HuH-7 (cell line): ENCODE results near the gene SNX20.

ENCODE experiments used
- DNase-seq: peaks from one replicate; pipeline ENCODE4 v3.0.0; 2011; ENCODE audit warnings: low spot score

Gene SNX20

DNA sequence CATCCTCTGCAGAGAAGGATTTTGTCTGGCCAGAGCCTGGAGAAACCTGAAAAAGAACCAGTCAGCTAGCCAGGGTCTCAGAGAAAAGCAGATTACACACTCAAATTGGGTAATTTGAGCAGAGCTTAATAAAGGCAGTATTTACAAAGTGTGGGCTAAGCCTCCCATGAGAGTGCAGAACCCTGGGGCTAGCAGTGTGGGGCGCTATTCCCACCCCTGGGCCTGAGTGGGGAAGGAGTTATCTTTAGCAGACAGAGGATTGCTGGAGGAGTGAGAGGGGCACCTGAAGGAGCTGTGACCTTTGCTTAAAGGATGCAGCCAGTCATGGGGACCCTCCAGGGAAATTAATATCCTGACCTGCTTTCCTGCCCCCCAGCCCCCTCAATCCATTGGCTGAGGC lies 46.2 kb downstream of the SNX20 start:
- no peak for DNase-seq

DNA sequence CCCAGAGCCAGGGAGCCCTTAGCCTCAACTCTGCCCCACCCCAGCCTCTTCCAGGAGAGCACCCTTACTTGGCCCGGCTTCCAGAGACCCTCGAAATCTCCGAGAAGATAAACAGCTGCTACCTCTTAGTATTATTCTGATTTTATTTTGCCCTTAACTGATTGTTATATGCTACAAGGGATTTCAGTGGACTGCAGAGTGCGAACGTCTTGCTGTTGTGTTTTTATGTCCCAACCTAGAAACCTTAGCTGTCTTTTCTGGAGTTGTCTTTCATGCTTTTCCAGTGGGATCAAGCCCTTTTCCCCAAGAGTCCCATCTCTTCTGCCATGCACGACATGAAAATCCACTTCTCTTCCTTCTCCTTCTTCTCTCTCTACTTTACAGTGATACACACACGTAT lies 47.0 kb downstream of the SNX20 start:
- DNase-seq: no peak

DNA sequence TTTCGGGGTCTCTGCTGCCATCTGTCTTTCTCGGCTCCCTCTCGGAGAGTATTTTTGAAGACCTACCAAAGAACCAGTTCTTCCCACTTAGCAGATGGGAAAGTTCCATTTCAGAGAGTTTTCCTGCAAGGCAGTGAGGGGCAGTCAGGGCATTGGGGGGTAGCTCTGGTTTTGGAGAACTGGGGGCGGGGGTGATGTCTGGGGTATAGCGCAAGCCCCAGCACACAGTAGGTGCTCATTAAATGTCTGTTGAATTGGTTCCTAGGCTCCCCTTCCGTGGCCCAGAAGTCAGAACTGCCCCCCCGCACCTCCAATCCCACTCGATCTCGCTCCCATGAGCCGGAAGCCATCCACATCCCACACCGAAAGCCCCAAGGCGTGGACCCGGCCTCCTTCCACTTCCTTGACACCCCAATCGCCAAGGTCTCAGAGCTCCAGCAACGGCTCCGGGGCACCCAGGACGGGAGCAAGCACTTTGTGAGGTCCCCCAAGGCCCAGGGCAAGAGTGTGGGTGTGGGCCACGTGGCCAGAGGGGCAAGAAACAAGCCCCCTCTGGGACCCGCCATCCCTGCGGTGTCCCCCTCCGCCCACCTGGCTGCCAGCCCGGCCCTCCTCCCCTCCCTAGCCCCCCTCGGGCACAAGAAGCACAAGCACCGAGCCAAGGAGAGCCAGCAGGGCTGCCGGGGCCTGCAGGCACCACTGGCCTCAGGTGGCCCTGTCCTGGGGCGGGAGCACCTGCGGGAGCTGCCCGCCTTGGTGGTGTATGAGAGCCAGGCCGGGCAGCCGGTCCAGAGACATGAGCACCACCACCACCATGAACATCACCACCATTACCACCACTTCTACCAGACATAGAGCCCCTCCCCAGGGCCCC lies 47.9 kb downstream of the SNX20 start:
- no peak for DNase-seq

DNA sequence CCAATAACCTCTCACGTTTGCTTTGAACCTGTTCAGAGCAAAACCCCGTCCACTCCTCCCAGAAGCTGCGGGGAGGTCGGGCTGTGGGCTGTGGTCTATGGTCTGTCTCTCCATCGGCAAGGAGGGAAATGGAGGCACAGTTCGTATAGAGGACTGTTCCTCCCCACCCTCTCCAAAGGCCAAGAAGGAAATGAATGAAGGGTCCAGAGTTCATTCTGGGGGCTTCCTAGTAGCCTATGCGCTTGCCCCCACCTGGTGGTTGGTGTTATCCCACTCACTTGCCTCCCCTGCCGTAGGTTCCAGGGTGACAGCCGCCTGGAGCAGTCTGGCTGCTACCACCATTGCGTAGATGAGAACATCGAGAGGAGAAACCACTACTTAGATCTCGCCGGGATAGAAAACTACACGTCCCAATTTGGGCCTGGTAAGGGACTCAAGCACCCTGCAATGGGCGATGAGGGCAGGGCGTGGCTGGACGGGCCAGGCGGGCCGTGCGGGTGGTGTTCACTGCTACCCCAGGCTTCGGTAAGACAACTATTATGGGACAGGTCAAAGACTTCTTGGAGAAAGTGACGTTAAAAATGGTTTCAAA lies 49.0 kb downstream of the SNX20 start:
- DNase-seq: no peak

DNA sequence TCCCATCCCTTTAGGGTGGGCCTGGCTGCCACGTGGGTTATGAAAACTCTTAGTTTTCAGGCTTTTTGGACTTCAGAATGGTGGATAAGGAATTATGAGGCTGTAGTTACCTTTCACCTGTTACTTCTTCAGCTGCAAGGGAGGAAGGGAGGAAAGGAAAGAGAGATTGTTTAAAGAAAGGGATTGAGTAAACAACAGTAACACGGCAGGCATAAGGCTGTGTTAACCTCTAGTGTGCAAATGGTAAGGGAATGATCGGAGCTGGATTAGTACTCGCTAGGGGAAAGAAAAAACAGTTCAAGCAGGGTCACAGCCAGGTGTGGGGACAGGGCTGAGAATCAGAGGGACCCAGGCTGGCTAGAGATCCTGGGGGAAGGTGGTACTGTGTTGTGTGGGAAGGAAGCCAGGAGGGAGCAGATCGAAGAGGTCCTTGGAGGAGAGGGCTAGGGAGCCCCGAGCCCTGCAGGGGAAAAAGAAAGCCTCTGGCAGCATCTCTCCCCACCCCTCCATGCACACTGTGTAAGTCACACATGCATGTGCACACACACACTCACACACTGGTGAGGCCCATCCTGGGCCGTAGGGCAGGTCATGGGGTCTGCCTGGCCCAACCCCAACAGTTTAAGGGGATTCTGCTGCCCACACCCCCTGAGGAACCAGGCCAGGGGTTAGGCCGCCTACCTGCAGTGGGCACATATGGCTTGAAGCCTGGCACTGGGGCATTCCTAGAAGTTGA lies 49.7 kb downstream of the SNX20 start:
- no peak for DNase-seq

DNA sequence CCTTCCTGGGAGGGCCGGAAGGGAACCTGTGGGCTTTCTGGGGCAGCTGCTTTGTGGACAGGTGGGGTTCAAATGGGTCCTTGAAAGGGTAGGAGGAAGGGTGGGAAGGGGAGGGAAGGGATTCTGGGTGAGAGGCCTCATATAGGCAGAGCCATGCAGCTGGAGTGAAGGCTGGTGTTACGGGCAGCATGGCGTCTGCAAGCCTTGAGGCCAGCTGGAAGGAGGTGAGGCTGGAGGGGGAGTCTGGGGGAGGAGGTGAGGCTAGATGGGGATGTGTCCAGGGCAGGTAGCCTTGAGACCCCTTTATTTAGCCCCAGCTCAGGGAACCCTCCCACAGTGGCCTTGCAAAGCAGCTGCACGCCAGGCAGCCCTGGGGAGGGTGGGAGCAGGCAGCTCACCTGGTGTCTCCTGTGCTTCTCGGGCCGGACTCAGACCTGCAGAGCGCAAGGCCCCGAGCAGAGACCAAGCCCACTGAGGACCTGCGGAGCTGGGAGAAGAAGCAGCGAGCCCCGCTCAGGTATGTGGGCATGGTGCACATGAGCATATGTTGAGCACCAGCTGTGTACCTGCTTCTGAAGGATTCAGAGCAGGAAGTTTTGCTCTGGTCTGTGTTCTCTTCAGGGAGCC lies 50.6 kb downstream of the SNX20 start:
- no peak for DNase-seq

DNA sequence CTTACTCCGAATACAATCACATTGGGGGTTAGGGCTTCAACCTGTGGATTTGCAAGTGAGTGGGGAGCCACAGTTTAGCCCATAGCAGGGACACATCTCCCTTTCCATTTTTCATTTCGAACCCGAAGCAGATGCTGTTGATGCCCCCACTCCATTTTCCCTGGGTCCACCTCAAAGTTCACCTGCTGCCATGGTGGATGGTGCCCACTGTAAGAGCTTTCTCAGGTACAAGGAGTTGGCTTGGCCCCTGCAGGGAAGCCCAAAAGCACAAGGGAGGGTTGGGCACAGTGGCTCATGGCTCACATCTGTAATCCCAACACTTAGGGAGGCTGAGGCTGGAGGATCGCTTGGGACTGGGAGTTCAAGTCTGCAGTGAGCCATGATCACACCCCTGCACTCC lies 51.8 kb downstream of the SNX20 start:
- DNase-seq: no peak

DNA sequence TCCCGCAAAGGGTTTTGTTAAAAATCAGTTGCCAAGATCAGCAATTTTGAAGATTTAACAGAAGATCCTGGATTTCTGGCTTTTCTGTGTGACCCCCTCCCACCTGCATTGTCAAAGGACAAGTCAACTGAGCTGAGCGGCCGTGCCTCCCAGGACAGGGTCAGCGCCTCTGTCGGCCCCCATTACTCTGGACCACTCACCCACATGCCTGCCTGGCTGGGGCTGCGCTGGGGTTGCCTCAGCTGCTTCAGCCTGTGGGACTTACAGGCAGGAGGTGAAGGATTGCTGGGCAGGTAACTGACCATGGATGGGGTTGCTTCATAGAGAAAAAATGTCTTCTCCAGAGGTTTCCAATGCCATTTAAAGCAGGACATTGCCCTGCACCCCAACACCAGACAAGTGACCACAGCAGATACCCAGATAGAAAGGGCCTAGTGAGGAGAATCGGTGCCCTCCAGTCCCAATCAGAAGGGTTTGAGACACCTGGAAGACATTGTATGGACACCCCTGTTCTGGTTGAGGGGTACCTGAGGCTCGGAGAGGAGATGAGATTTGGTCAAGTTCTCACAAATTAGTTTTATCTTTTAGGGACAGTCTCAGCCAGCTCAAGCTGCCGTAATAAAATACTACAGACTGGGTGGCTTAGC lies 52.8 kb downstream of the SNX20 start:
- no peak for DNase-seq

DNA sequence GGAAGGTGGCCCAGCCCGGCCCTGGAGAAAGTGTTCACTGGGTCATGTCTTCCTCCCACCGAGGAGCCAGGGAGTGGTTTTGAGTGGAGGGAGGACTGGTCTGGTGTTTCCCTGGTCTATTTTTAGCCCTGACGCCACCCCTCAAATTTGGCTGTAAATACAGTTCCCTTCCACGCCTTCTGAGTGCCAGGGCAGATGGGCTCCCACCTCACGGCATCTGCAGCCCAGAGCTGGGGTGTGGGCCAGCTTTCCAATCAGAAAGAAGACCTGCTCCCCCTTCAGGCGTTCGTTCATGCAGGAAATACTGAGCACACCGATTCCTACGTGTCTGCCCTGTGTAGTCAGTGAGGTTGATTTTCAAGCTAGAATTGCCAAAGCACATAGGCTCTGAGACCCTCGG lies 53.7 kb downstream of the SNX20 start:
- no peak for DNase-seq

DNA sequence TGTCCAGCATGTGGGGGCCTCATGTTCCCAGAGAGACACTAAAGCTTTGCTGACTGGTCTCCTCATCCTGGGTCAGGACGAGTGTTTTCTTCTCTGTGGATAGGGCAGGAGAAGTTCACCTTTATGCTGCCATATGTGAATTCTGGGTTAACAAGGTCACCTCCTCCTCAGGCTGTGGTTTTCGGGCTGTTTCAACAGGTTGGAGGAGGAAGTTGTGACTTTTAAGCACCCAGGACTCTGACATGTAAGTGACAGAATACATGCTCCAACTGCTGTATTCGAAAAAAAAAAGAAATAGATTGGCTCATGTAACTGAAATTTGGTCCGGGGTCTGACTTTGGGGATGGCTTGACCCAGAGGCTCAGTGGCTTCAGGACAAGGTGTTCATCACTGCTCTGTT lies 54.2 kb downstream of the SNX20 start:
- no peak for DNase-seq

DNA sequence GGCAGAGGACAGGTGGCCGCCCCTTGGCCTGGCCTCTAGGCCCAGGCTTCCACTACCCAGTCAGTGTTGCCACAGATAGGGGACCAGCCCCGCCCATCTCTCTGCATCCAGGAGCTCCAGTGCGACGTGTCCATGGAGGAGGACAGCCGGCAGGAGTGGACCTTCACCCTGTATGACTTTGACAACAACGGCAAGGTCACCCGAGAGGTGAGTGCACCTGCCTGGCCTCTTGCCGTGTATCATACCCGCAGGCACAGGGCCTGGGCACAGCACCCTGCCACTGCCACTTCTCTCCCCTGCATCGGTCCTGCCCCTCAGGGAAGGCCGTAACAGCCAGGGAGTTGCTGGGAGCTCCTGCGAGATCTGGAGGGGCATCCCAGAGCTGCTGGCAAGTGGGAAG lies 55.7 kb downstream of the SNX20 start:
- DNase-seq: no peak

DNA sequence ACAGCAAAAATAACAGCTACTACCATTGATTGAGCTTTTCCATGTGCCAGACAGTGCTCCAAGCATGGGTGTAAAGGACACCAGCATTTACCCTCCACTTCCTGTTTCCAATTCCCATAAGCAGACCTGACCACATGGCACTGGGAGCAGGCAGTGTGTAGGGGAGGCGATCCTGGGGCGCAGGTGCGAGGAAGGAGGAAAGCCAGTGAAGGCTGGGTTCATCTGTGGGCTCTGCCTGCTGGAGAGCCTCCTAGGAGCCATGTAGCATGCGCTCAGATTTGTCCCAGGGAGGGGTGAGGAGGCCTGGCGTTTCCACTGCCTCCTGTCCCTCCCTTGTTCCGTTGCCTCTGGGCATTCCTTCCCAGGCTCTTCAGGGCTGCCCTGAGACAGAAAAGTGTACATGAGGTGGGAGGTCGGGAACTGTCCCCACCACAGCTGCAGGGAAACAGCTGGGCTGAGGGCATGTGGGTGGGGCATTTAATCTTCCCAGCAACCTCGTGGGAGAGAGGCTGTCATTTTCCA lies 56.6 kb downstream of the SNX20 start:
- no peak for DNase-seq

DNA sequence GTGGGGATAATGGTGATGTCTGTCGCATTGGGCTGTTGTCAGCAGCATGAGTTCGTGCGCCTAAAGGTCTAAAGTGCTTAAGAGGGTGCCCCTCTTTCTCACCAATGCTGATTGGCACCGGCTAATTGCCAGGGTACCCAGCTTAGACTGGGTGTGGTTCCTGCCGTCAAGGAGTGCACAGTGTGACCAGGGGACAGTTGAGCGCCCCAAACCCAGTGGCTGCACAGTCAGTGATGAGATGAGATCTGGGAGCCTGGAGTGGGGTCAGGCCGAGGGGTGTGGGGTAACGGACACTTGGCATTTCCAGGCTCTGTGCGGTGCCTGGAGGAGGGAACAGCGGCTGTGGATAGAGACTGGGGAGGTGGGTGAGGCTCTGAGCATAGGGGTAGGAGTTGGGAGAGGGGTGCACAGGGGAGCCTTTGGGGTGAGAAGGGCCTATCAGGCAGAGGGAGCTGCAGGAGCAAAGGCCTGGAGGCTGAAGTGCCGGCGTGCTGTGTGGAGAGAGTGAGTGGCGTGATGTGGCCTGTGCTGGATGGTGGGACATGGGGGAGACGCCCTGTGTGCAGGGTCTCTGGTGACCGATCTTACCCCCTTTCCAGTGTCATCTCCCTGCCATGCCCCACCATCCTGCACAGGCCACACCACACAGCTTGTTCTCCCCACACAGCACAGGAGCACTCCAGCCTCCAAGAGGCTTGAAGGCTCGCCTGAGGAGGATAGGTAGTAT lies 58.3 kb downstream of the SNX20 start:
- DNase-seq: no peak

DNA sequence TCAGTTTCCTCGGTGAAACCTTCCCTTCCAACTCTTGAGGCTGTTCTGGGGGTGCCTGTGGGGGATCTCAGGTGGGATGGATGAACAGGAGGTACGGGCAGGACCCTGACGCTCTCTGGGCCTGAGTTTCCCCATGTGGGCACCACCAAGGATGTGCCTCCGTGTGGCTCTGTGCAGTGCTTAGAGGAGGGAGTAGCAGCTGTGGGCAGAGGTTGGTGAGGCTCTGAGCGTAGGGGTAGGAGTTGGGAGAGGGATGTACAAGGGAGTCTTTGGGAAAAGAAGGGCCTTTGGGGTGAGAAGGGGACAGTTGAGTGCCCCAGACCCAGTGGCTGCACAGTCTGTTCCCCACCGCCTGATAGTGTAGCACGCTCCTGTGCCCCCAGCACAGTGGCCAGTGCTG lies 59.1 kb downstream of the SNX20 start:
- no peak for DNase-seq
